Measurements from ENCODE around the gene SHROOM1.
"Not testable (repeated sequence)": the region's sequence is repeated elsewhere in the genome, so short reads cannot be mapped to it uniquely, and the experiment has no call there.

The SHROOM1 gene

DNA sequence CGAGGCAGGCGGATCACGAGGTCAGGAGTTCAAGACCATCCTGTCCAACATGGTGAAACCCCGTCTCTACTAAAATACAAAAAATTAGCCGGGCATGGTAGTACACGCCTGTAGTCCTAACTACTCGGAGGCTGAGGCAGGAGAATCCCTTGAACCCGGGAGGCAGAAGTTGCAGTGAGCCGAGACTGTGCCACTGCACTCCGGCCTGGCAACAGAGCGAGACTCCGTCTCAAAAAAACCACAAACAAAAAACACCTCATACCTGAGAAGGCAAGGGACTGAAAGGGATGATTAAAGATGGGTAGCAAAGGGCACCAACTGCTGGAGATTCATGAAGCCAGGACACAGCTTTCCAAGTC, 23.7 kb downstream of the SHROOM1 start:
- not testable (repeated sequence) for DNase-seq (ENCODE audit: low read depth in 2 of 2)

DNA sequence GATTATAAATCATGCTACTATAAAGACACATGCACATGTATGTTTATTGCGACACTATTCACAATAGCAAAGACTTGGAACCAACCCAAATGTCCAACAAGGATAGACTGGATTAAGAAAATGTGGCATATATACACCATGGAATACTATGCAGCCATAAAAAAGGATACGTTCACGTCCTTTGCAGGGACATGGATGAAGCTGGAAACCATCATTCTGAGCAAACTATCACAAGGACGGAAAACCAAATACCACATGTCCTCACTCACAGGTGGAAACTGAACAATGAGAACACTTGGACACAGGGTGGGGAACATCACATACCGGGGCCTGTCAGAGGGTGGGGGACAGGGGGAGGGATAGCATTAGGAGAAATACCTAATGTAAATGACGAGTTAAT, 24.6 kb downstream of the SHROOM1 start:
- not testable (repeated sequence) for DNase-seq (ENCODE audit: low read depth in 2 of 2)

DNA sequence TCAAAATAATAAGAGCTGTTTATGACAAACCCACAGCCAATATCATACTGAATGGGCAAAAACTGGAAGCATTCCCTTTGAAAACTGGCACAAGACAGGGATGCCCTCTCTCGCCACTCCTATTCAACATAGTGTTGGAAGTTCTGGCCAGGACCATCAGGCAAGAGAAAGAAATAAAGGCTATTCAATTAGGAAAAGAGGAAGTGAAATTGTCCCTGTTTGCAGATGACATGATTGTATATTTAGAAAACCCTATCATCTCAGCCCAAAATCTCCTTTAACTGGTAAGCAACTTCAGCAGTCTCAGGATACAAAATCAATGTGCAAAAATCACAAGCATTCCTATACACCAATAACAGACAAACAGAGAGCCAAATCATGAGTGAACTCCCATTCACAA, 26.2 kb downstream of the SHROOM1 start:
- DNase-seq (ENCODE audit: low read depth in 2 of 2), result not testable (repeated sequence)

DNA sequence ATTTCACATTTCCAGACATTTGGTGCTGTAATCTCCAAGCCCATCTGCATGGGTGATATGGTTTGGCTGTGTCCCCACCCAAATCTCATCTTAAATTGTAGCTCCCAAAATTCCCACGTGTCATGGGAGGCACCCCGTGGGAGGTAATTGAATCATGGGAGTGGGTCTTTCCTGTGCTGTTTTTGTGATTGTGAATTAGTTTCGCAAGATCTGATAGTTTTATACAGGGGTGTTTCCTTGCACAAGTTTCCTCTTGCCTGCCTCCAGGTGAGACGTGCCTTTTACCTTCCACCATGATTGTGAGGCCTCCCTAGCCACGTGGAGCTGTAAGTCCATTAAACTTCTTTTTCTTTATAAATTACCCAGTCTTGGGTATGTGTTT, 27.8 kb downstream of the SHROOM1 start:
- not testable (repeated sequence) for DNase-seq (ENCODE audit: low read depth in 2 of 2)

DNA sequence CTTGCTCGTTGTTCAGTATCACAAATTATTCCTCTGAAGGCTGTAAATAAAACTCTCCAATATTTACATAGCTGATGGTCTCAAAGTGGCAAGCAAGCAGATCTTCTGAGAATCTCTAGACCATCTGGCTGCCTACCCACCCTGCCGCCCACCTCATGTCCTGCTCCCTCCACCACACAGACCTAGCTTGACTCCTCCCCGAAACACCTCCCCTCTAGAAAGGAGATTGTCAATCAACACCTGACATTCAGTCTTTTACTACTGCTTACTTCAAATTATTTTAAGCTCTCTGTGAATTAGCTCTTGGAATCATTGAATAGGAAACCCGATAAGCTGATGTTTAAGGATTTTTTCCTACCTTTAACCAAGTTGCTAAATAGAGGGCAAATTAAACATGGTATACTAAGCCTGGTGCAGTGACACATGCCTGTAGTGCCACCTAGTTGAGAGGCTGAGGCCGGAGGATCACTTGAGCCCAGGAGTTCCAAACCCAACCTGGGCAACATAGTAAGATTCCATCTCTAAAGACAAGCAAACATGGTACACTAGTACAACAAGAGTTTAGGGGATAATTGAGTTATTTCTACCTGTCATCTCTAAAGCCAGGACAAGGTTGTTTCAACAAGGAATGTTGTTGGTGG, 28.3 kb downstream of the SHROOM1 start:
- DNase-seq (ENCODE audit: low read depth in 2 of 2), result no peak

DNA sequence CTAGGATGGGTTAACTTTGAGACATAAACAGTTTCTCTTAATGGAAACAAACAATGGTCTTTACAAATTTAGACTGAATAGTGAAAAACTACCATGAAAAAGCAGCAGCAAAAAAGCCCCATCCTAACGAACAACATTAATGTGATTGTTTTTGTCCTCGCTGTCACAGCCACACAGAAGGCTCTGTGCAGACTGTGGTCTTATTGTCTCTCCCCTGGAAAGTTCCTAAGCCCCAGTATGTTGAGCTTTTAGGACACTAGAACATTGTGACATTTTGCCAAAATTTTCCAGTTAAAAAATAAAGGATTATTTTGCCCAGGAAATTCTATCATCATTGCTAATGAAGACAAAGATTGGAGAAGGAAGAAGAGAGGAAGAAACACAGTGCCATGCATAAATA, 29.9 kb downstream of the SHROOM1 start:
- DNase-seq (ENCODE audit: low read depth in 2 of 2), result no peak

DNA sequence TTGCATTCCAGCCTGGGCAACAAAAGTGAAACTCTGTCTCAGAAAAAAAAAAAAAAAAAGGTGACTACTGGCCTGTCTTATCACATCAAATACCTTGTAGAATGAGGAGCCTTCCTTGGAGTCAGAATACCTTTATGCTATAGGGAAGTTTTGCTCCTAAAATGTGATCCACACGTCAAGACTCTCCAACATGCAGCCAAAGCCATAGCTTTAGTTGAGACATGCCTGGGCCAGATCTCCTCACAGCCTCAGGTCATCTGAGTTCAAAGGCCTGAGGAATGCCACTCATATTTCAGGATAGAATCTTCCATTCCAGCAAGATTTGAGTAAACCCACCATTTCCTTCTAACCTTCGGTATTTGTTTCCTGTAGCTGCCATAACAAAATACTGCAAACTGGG, 31.1 kb downstream of the SHROOM1 start:
- no peak for DNase-seq (ENCODE audit: low read depth in 2 of 2)

DNA sequence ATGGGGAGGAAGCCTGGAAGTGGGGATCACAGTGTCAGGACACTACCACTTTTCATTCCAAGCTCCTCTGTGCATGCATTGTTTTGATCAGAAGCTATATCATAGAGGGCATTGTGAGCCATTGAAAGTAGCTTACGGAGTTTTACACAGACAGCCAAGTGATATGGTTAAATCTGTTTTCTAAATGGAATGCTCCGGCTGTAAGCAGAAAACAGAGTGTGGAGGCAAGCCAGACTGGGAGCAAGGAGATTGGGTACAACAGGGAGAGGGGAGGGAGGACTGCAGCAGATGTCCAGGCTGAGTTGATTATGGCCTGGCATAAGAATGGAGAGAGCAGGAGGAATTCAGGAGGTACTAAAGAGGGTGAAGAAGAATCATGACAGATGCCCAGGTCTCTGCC, 32.8 kb downstream of the SHROOM1 start:
- DNase-seq (ENCODE audit: low read depth in 2 of 2), result no peak

DNA sequence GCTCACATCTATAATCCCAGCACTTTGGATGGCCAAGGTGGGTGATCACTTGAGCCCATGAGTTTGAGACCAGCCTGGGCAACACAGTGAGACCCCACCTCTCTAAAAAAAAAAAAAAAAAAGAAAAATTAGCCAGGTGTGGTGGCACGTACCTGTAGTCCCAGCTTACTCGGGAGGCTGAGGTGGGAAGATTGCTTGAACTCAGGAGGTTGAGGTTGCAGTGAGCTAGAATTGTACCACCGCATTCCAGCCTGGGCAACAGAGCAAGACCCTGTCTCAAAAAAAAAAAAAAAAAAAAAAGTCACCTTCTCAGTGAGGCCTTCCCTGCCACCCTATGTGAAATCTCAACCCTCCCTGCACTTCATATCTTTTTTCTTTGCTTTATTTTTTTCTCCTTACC, 39.4 kb downstream of the SHROOM1 start:
- no peak for DNase-seq (ENCODE audit: low read depth in 2 of 2)

DNA sequence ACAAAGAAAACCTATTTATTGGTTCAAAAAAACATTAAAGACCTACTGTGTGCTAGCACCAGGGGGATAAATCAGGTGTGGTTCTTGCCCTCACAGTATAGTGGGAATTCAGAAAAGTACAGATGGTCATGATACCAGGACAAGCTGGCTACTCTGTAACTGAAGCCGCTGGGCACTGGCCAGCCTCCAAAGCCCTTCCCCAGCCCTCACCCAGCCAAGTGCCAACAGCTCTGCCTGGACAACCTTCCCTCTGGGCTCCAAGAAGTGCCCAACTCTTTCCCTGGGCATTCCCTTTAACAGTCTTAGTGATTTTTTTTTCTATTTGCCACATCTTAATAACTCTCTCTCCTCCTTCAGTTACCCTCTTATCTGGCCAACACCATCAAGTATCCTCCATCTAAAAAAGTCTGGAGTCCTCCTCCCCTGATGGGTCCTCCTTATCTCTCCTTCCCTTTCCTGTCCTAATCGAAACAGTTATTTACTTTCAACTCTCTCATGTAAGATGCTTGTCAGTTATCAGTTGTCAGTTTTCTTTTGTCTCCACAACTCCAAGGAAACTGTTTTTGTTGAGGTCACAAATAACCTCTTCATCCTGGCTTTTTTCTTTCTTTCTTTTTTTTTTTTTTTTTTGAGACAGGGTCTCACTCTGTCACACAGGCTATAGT, 40.1 kb downstream of the SHROOM1 start:
- no peak for DNase-seq (ENCODE audit: low read depth in 2 of 2)

DNA sequence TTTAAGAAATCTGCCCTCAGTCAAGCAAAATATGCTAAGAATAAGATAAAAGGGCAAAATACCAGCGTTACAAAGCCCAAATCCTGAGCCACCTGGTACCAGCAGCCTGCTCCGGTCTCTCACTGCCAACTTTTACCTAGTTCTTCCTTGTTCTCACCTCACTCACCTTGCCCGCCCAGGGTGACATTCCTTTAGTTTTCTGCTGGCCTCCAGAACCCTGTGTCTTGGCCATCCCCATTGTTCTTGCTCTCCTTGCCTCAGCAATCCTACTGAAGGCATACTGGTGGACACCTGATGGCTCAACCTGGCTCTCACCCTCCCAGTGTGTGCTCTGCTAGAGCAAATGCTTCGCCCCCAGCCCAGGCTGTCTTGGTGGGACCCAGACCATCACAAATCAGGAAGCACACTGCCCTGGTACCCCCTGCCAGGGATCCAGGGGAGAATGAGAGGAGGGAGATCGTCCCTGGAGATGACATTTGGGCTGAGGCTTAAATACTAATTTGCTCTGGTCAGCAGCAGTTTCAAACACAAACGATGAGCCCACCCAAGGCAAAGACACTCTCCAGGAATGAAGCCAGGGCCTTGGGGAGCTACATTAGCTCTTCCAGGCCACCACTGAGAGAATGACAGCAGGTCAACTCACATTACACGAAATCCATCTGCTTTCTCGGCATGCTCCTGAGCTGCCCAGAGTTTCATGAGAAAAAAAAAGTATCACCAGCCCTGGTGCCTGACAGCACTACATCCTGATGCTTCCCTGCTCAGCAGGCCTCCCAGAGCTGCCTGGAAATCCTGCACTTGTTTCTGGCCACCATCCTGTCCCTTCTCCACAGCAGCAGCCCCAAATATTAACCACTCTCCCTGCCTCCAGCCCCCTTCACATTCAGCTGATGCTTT, 41.2 kb downstream of the SHROOM1 start:
- DNase-seq (ENCODE audit: low read depth in 2 of 2), result no peak

DNA sequence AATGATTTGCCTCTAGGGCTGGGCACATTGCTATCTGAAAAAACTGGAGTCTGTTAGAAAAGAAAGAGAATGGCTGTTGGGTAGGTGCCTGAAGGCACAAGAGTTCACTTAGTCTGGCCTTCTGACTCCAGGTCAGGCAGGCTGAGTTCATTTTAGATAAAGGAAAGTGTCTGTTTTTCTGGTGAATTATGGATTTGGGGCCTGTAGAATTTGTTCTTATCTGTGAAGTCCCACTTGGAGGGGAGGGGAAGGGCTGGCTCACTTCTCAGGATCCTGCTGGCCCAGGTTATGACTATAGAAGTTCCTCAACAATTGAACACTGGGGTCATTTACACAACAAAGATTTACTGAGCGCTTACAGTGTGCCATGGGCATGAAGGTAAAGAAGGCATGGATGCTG, 41.9 kb downstream of the SHROOM1 start:
- no peak for DNase-seq (ENCODE audit: low read depth in 2 of 2)

DNA sequence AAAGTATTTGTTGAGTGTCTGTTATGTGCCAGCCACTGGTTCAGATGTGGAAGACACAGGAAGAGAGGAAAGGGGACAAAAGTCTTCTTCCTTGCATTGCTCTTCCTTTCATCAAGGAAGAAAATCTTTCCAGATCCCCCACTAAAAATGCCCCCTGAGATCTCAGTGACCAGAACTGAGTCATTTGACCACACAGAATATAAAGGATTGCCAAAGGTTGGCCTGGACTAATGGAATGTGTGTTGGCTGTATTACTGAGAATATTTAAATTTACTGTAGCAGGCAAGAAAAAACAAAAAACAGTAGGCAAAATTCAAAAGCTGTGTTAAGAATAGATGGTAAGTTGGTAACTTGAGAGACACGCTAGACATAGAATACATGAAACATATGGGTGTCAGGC, 43.4 kb downstream of the SHROOM1 start:
- DNase-seq (ENCODE audit: low read depth in 2 of 2), result no peak

DNA sequence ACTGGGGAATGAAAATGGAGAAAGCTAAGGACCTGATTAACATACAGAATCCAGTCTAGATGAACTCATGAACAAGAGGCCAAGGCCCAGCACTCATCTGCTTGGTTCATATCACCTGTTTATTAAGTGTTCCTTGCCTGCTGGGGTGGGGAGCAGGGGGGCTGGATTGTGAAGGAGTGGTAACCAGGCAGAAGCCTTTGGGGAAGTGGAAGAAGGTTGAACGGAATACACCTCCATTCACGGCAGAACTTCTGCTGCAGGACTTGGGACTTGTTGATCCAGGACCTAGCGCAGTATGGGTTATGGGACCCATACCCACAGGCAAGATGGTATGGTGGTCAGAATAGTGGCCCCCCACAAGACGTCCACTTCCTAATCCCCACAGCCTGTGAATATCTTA, 44.6 kb downstream of the SHROOM1 start:
- no peak for DNase-seq (ENCODE audit: low read depth in 2 of 2)

DNA sequence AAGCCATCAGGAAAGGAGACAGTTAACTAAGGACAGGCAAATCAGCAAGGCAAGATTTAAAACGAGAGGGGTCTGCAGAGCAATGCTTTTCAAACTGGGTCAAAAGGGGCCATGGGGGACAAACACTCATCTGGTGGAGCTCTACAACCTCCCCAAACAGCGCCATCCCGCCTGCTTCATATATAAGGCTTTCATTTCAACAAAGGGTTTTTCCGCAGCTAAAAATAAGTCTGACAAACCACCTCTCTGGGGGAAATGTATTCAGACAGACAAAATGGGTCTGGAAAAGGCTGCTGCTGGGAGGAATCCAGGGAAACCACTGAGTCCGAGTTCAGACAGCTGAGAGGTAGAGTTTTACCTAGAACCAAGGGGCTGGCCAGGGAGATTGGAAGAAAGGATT, 45.1 kb downstream of the SHROOM1 start:
- no peak for DNase-seq (ENCODE audit: low read depth in 2 of 2)

DNA sequence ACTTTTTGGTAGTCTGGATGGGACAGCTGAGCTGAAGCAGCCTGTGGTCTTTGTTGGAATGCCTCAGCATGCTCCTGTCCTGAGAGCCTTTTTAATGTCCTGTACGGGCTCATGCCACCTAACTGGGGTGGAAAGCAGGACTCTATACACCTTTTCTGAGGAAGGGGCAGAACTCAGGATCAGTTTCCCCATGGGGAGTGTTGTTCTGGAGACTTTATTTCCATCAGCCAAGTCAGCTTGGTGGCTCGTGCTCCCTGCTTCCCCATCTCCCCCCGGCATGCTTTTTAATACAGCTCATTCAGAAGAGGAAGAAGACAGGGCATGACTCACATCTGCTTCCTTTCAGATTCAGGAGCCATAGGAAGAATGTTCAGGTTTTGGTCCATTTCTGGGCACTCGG, 48.3 kb downstream of the SHROOM1 start:
- DNase-seq (ENCODE audit: low read depth in 2 of 2), result no peak

DNA sequence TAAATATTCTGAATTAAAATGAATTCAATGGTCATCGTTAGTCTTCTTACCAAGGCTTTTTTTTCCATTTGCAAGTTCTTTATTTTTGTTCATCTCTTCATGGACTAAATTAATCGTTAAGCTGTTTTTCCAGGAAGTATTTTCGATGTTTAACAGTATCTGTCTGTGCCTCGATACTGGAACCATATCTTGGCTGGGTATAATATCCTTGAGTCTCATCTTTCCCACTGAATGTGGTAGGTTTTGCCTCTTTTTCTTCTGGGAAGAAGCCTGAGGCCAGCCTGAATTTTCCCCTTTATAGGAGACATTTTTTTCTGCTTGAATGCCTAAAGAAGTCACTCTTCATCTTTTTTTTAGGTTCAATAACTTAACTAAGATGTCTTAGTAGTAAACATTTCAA, 49.4 kb downstream of the SHROOM1 start:
- DNase-seq (ENCODE audit: low read depth in 2 of 2), result no peak

DNA sequence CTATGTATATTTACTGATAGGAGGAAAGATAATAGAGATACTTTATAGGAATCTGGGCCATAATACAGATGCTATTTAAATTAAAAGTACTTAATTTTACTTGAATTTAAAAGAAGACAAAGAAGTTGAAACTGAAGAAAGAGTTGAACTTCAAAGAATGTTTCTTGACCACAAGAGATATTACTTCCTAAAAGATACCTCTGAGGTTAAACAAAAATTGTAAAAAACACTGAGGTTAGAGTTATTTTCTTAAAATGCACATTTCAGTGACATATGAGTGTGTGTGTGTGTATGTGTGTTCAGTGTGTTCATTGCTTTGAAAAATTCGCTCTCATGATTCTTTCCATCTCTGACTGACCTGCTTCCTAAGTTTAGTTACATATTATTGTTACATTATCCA, 49.9 kb downstream of the SHROOM1 start:
- DNase-seq (ENCODE audit: low read depth in 2 of 2), result no peak

DNA sequence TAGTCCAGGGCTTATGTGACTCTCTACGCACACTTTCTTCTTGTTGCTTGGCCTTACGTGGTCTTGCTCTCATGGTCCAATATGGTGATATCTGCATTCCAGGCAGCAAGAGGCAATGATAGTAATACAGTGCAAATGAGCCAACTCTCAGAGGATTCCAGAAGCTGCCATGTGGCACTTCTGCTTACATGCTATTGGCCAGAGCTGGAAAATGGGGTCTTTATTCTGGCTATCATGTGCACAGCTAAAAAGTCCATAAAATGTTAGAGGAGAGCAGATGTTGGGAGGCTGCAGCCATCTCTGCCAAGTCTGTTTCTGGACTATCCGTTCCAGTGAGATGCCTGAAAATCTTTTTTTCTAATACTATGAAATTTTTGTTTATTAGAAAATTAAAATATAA, 50.5 kb downstream of the SHROOM1 start:
- no peak for DNase-seq (ENCODE audit: low read depth in 2 of 2)

DNA sequence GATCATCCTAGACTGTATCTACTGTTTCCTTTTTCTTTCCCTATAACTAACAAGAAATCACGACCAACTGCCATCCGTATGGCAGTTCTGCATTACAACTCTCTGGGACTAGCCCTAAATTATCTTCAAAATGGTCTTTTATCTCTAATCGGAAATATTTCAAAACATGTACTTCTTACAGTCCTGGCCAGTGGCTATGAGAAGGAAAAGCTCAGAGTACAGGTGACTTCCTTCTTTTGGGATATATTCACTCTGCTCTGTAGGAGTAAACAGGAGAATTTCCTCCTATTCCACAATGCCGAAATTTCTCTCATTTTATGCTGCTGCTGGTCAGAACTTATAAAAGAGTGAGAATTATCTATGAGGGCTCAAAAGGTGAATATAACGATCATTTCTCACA, 51.6 kb downstream of the SHROOM1 start:
- no peak for DNase-seq (ENCODE audit: low read depth in 2 of 2)

DNA sequence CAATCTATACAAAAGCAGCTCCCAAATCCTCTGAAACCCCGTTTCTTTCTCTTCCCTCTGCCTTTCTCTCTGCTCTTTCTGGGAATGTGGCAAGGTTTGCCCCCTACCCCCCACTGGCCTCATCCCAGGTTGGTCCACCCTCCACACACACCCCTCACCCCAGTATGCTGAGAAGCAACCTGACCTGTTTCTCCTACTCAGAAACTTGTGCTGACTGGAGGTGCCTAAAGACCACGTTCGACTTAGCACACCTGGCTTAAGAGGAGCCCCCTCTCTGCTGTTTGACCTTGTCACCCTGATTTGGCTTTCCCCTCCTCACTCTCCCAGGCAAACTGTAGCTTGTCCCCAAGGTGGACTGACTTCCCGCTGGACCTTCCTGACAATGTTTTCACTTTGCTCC, 52.3 kb downstream of the SHROOM1 start:
- DNase-seq (ENCODE audit: low read depth in 2 of 2), result no peak

DNA sequence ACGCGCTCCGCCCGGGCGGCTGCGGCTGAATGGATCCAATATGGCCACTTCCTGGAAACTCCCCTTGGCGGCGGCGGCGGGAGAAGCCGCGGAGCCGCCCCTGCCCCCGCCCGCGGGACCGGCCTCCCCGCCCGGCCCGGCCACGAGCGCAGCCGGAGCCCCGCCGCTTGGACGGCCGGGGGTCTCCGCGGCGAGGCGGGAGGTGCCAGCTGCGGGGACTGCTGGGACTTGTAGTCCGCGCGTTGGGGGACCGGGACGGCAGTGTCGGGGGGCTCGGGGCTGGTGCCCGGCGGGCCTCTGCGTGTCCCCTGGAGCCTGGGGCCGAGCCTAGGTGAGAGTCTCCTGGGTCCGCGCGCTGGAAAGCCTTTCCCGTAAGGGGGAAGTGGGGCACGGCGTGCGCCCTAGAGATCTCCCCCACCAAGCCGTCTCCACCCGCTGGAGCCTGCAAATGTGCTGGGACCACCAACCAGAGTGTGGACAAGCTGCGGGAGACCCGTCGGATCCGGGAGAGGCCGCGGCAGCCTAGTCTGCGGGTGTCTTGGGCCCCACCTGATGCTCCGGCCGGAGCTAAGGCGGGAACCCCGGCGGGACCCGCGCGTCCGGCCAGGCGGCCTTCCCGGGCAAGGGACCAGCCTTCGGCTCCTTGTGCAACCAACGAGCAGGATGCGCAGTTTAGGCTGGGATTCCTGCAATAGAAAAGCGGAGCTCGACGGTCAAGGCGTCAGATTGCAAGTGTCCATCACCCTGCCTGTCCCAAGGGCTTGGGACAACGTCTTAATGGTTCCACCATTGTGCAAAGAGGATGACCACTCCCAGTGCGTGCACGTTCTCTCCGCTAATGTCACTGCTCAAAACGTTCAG, 53.0 kb downstream of the SHROOM1 start, which contains the start of gene SEPTIN8:
Gene SEPTIN8, minus strand, starts transcription at position 31 of the 861 bp plus-strand sequence. CDS start 102 bp downstream, outside the sequence.
- peak in 1 of 2 experiments; percentile 35 for DNase-seq (ENCODE audit: low read depth in 2 of 2)
